Measurements from ENCODE around the gene PCDHA3. TPM values are rescaled to one million over a fixed set of nuclear protein-coding genes. Genes with fewer than 3 reads are reported as not detected.
"Not testable (repeated sequence)": the region's sequence is repeated elsewhere in the genome, so short reads cannot be mapped to it uniquely, and the experiment has no call there.

The PCDHA3 gene
- total RNA-seq, 1 experiment from 2014 or later = not detected

DNA sequence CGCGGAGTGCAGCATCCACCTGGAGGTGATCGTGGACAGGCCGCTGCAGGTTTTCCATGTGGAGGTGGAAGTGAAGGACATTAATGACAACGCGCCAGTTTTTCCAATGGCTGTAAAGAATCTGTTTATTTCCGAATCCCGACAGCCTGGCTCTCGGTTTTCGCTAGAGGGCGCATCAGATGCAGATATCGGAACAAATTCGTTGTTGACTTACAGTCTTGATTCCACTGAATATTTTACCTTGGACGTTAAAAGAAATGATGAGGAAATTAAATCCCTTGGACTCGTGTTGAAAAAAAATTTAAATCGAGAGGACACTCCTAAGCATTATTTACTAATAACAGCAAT lies 611 bp downstream of the PCDHA3 start:
- H3K36me3 ChIP-seq (replicated peaks; ENCODE audit: control insufficient read depth, insufficient read depth, low read length) = no peaks in the 10 kb centered on the region
- no peak overlapping the region for H3K4me3 ChIP-seq (ENCODE audit: insufficient read depth, low read depth, low read length)
- no peaks in the 10 kb centered on the region for H3K27me3 ChIP-seq (ENCODE audit: control insufficient read depth, insufficient read depth, low read length)
- DNase-seq = no peak

DNA sequence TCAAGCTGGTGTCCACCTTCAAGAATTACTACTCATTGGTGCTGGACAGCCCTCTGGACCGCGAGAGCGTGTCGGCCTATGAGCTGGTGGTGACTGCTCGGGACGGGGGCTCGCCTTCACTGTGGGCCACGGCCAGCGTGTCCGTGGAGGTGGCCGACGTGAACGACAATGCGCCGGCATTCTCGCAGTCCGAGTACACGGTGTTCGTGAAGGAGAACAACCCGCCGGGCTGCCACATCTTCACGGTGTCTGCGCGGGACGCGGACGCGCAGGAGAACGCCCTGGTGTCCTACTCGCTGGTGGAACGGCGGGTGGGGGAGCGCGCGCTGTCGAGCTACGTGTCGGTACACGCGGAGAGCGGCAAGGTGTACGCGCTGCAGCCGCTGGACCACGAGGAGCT lies 1.5 kb downstream of the PCDHA3 start:
- H3K27me3 ChIP-seq (ENCODE audit: control insufficient read depth, insufficient read depth, low read length); H3K36me3 ChIP-seq (replicated peaks; ENCODE audit: control insufficient read depth, insufficient read depth, low read length); DNase-seq; H3K4me3 ChIP-seq (ENCODE audit: insufficient read depth, low read depth, low read length): not testable (repeated sequence)

DNA sequence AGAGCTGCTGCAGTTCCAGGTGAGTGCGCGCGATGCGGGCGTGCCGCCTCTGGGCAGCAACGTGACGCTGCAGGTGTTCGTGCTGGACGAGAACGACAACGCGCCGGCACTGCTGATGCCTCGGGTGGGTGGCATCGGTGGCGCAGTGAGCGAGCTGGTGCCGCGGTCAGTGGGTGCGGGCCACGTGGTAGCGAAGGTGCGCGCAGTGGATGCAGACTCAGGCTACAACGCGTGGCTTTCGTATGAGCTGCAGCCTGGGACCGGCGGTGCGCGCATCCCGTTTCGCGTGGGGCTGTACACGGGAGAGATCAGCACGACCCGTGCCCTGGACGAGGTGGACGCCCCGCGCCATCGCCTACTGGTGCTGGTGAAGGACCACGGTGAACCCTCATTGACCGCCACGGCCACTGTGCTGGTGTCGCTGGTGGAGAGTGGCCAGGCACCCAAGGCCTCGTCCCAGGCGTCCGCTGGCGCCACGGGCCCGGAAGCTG lies 2.0 kb downstream of the PCDHA3 start:
- Histone ChIP-seq H3K36me3 (replicated peaks; ENCODE audit: control insufficient read depth, insufficient read depth, low read length) (no peaks in the 10 kb centered on the region), H3K27me3 (ENCODE audit: control insufficient read depth, insufficient read depth, low read length) (no peaks in the 10 kb centered on the region), H3K4me3 (ENCODE audit: insufficient read depth, low read depth, low read length) (no peak overlapping the region)
- DNase-seq = no peak

DNA sequence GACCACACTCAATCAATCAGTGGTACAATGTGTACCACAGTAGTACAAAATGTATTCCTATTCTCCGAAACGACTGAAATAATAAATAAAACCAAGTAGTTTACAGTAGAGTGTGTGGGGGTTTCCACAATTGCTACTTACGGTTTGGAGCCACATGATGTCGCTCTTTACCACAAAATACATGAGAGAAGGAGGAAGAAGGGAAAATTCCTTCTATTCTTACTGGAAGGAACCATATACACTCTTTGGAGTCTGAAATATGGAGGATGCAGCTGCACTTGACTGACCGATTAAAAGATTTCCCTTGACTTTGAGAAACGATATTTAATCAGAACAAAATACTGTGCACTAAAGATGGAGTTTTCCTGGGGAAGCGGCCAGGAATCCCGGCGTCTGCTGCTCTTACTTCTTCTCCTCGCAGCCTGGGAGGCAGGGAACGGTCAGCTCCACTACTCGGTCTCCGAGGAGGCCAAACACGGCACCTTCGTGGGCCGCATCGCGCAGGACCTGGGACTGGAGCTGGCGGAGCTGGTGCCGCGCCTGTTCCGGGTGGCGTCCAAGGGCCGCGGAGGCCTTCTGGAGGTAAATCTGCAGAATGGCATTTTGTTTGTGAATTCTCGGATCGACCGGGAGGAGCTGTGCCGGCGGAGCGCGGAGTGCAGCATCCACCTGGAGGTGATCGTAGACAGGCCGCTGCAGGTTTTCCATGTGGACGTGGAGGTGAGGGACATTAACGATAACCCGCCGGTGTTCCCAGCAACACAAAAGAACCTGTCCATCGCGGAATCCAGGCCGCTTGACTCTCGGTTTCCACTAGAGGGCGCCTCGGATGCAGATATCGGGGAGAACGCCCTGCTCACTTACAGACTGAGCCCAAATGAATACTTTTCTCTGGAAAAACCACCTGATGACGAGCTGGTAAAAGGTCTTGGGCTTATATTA lies 6.2 kb downstream of the PCDHA3 start, which contains the start of gene PCDHA4:
TSS of gene PCDHA4 (plus strand) at position 235 of the 942 bp plus-strand sequence.
- Histone ChIP-seq H3K4me3 (ENCODE audit: insufficient read depth, low read depth, low read length) (peak within 1 kb of the TSS; percentile 73), H3K36me3 (replicated peaks; ENCODE audit: control insufficient read depth, insufficient read depth, low read length) (no peaks in the 10 kb centered on the region), H3K27me3 (ENCODE audit: control insufficient read depth, insufficient read depth, low read length) (no peaks in the 10 kb centered on the region)
- DNase-seq = peak; percentile 80

DNA sequence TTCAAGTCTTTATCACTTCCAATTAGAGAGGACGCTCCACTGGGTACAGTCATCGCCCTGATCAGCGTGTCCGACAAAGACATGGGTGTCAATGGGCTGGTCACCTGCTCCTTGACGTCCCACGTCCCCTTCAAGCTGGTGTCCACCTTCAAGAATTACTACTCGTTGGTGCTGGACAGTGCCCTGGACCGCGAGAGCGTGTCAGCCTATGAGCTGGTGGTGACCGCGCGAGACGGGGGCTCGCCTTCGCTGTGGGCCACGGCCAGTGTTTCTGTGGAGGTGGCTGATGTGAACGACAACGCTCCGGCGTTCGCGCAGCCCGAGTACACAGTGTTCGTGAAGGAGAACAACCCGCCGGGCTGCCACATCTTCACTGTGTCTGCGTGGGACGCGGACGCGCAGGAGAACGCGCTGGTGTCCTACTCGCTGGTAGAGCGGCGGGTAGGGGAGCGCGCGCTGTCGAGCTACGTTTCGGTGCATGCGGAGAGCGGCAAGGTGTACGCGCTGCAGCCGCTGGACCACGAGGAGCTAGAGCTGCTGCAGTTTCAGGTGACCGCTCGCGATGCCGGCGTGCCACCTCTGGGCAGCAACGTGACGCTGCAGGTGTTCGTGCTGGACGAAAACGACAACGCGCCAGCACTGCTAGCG lies 7.5 kb downstream of the PCDHA3 start:
- not testable (repeated sequence) for DNase-seq; H3K36me3 ChIP-seq (replicated peaks; ENCODE audit: control insufficient read depth, insufficient read depth, low read length); H3K4me3 ChIP-seq (ENCODE audit: insufficient read depth, low read depth, low read length); H3K27me3 ChIP-seq (ENCODE audit: control insufficient read depth, insufficient read depth, low read length)

DNA sequence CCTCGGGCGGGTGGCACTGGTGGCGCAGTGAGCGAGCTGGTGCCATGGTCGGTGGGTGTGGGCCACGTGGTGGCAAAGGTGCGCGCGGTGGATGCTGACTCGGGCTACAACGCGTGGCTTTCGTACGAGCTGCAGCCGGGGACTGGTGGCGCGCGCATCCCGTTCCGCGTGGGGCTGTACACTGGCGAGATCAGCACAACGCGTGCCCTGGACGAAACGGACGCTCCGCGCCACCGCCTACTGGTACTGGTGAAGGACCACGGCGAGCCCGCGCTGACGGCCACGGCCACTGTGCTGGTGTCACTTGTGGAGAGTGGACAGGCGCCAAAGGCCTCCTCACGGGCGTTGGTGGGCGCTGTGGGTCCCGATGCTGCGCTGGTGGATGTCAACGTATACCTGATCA lies 8.0 kb downstream of the PCDHA3 start:
- Histone ChIP-seq H3K27me3 (ENCODE audit: control insufficient read depth, insufficient read depth, low read length) (no peaks in the 10 kb centered on the region), H3K36me3 (replicated peaks; ENCODE audit: control insufficient read depth, insufficient read depth, low read length) (no peaks in the 10 kb centered on the region), H3K4me3 (ENCODE audit: insufficient read depth, low read depth, low read length) (no peak overlapping the region)
- no peak for DNase-seq

DNA sequence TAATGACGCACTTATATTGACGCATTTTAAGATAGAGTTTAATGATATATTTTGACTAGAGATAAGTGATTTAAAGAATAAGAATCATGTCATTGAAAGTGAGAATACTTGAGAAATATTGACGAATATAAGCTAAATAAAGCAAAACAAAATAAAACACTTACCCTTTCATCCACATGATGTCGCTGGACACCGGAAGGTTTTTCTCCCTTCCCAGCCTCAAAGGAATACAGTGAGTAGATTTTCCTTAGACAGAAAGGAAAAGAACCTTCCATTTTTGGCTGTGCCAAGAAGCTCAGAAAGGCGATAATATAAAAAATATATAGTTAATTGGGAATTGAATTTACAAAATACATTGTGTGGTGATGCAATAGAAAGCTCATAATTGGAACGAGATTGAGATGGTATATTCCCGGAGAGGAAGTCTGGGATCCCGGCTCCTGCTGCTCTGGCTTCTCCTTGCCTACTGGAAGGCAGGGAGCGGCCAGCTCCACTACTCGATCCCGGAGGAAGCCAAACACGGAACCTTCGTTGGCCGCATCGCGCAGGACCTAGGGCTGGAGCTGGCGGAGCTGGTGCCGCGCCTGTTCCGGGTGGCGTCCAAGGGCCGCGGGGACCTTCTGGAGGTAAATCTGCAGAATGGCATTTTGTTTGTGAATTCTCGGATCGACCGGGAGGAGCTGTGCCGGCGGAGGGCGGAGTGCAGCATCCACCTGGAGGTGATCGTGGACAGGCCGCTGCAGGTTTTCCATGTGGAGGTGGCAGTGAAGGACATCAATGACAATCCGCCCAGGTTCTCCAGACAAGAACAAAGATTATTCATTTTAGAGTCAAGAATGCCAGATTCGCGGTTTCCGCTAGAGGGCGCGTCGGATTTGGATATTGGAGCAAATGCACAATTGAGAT lies 20.8 kb downstream of the PCDHA3 start, which contains the start of gene PCDHA5:
TSS of gene PCDHA5 (plus strand) at position 239 of the 906 bp plus-strand sequence.
- no peaks in the 10 kb centered on the region for H3K27me3 ChIP-seq (ENCODE audit: control insufficient read depth, insufficient read depth, low read length)
- H3K36me3 ChIP-seq (replicated peaks; ENCODE audit: control insufficient read depth, insufficient read depth, low read length) = no peaks in the 10 kb centered on the region
- no peak within 1 kb of the TSS for H3K4me3 ChIP-seq (ENCODE audit: insufficient read depth, low read depth, low read length)
- no peak for DNase-seq

DNA sequence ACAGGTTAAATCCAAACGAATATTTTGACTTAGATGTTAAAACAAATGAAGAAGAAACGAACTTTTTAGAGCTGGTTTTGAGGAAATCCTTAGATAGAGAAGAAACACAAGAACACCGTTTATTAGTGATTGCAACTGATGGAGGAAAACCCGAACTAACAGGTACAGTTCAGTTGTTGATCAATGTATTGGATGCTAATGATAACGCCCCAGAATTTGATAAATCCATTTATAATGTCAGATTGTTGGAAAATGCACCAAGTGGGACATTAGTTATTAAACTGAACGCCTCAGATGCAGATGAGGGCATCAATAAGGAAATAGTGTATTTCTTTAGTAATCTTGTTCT lies 21.4 kb downstream of the PCDHA3 start:
- no peak for DNase-seq
- H3K27me3 ChIP-seq (ENCODE audit: control insufficient read depth, insufficient read depth, low read length) = no peaks in the 10 kb centered on the region
- H3K4me3 ChIP-seq (ENCODE audit: insufficient read depth, low read depth, low read length) = no peak overlapping the region
- no peaks in the 10 kb centered on the region for H3K36me3 ChIP-seq (replicated peaks; ENCODE audit: control insufficient read depth, insufficient read depth, low read length)

DNA sequence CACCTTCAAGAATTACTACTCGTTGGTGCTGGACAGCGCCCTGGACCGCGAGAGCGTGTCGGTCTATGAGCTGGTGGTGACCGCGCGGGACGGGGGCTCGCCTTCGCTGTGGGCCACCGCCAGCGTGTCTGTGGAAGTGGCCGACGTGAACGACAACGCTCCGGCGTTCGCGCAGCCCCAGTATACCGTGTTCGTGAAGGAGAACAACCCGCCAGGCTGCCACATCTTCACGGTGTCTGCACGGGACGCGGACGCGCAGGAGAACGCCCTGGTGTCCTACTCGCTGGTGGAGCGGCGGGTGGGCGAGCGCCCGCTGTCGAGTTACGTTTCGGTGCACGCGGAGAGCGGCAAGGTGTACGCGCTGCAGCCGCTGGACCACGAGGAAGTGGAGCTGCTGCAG lies 22.1 kb downstream of the PCDHA3 start:
- not testable (repeated sequence) for H3K27me3 ChIP-seq (ENCODE audit: control insufficient read depth, insufficient read depth, low read length)

DNA sequence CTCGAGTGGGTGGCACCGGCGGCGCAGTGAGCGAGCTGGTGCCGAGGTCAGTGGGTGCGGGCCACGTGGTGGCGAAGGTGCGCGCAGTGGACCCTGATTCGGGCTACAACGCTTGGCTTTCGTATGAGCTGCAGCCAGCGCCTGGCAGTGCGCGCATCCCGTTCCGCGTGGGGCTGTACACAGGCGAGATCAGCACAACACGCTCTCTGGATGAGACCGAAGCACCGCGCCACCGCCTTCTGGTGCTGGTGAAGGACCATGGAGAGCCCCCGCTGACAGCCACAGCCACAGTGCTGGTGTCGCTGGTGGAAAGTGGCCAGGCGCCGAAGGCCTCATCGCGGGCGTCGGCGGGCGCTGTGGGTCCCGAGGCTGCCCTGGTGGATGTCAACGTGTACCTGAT lies 22.6 kb downstream of the PCDHA3 start:
- H3K27me3 ChIP-seq (ENCODE audit: control insufficient read depth, insufficient read depth, low read length) = no peaks in the 10 kb centered on the region
- H3K36me3 ChIP-seq (replicated peaks; ENCODE audit: control insufficient read depth, insufficient read depth, low read length) = no peaks in the 10 kb centered on the region
- no peak for DNase-seq
- H3K4me3 ChIP-seq (ENCODE audit: insufficient read depth, low read depth, low read length) = no peak overlapping the region

More for the DNA sequence above, 22.1 kb downstream of the PCDHA3 start:
- H3K4me3 ChIP-seq (ENCODE audit: insufficient read depth, low read depth, low read length); H3K36me3 ChIP-seq (replicated peaks; ENCODE audit: control insufficient read depth, insufficient read depth, low read length); DNase-seq: not testable (repeated sequence)

DNA sequence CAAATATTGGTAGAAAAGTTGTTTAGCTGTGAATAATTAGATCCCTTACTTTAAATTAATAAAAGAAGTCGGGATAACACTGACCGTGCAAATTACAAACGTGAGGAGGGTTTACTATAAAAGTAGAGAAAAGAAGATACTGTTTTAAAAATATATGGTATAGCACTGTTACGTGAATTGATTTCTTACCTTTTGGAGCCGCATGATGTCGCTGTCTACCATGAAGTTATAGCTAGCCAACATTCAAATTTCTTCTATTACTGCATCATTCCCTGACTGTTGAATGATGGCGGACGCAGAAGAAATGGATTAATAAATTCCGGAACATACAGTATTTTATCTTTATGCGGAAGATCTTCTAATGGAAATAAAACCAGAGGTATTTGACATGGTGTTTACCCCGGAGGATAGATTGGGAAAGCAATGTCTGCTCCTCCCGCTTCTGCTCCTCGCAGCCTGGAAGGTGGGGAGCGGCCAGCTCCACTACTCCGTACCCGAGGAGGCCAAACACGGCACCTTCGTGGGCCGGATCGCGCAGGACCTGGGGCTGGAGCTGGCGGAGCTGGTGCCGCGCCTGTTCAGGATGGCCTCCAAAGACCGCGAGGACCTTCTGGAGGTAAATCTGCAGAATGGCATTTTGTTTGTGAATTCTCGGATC lies 27.0 kb downstream of the PCDHA3 start, which contains the start of gene PCDHA6:
TSS of gene PCDHA6 (plus strand) at position 257 of the 658 bp plus-strand sequence. CDS start at position 389, 132 bp downstream.
- Histone ChIP-seq H3K36me3 (replicated peaks; ENCODE audit: control insufficient read depth, insufficient read depth, low read length) (no peaks in the 10 kb centered on the region), H3K4me3 (ENCODE audit: insufficient read depth, low read depth, low read length) (no peak within 1 kb of the TSS), H3K27me3 (ENCODE audit: control insufficient read depth, insufficient read depth, low read length) (no peaks in the 10 kb centered on the region)
- no peak for DNase-seq

DNA sequence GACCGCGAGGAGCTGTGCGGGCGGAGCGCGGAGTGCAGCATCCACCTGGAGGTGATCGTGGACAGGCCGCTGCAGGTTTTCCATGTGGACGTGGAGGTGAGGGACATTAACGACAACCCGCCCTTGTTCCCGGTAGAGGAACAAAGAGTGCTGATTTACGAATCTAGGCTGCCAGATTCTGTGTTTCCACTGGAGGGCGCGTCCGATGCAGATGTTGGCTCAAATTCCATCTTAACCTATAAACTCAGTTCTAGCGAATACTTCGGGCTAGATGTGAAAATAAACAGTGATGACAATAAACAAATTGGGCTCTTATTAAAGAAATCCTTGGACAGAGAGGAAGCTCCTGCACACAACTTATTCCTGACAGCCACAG lies 27.5 kb downstream of the PCDHA3 start:
- DNase-seq = no peak
- Histone ChIP-seq H3K27me3 (ENCODE audit: control insufficient read depth, insufficient read depth, low read length) (no peaks in the 10 kb centered on the region), H3K36me3 (replicated peaks; ENCODE audit: control insufficient read depth, insufficient read depth, low read length) (no peaks in the 10 kb centered on the region), H3K4me3 (ENCODE audit: insufficient read depth, low read depth, low read length) (no peak overlapping the region)

DNA sequence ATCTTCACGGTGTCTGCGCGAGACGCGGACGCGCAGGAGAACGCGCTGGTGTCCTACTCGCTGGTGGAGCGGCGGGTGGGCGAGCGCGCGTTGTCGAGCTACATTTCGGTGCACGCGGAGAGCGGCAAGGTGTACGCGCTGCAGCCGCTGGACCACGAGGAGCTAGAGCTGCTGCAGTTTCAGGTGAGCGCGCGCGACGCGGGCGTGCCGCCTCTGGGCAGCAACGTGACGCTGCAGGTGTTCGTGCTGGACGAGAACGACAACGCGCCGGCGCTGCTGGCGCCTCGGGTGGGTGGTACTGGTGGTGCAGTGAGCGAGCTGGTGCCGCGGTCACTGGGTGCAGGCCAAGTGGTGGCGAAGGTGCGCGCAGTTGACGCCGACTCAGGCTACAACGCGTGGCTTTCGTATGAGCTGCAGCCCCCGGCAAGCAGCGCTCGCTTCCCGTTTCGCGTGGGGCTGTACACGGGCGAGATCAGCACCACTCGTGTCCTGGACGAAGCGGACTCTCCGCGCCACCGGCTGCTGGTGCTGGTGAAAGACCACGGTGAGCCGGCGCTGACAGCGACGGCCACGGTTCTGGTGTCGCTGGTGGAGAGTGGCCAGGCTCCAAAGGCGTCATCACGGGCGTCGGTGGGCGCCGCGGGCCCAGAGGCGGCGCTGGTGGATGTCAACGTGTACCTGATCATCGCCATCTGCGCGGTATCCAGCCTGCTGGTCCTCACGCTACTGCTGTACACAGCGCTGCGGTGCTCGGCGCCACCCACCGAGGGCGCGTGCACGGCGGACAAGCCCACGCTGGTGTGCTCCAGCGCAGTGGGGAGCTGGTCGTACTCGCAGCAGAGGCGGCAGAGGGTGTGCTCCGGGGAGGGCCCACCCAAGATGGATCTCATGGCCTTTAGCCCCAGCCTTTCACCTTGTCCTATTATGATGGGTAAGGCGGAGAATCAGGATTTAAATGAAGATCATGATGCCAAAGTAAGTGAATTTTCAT lies 28.9 kb downstream of the PCDHA3 start:
- not testable (repeated sequence) for H3K27me3 ChIP-seq (ENCODE audit: control insufficient read depth, insufficient read depth, low read length); DNase-seq

More for the DNA sequence above, 28.9 kb downstream of the PCDHA3 start:
- not testable (repeated sequence) for H3K4me3 ChIP-seq (ENCODE audit: insufficient read depth, low read depth, low read length); H3K36me3 ChIP-seq (replicated peaks; ENCODE audit: control insufficient read depth, insufficient read depth, low read length)
